Spleen (tissue), 11 donors: Measurements from ENCODE around the gene QRFP. TPM values are rescaled to one million over a fixed set of nuclear protein-coding genes. Genes with fewer than 3 reads are reported as not detected.

ENCODE experiments used
- DNase-seq: peaks from one replicate; pipeline ENCODE4 v3.0.0-alpha.2; 2020
- H3K27ac ChIP-seq, 8 donors: fragments of 200-600 bp; sonication (generic) in 7 of 8; 1 replicate in 4 of 8; 2 replicates in 4 of 8; pipeline versions ENCODE4 v1.5.0 to v1.8.0; 2016 to 2021; ENCODE audit warnings: inconsistent platforms in 4 of 8, mild to moderate bottlenecking in 4 of 8, moderate library complexity in 1 of 8
- H3K27me3 ChIP-seq, 7 donors: fragments of 200-600 bp; sonication (generic) in 6 of 7; replicated peaks in 1 of 7; 1 replicate in 4 of 7; 2 replicates in 3 of 7; pipeline versions ENCODE4 v1.5.0 to v1.8.0; 2016 to 2021; ENCODE audit warnings: inconsistent platforms in 3 of 7, mild to moderate bottlenecking in 1 of 7
- H3K36me3 ChIP-seq, 6 donors: fragments of 200-600 bp; sonication (generic) in 5 of 6; 1 replicate in 4 of 6; 2 replicates in 2 of 6; pipeline versions ENCODE4 v1.5.0 to v1.8.0; 2016 to 2021; ENCODE audit warnings: inconsistent platforms in 2 of 6
- H3K4me1 ChIP-seq, 6 donors: fragments of 200-600 bp; sonication (generic) in 5 of 6; 1 replicate in 3 of 6; 2 replicates in 3 of 6; pipeline versions ENCODE4 v1.5.0 to v1.8.0; 2016 to 2021; ENCODE audit warnings: inconsistent platforms in 3 of 6
- H3K4me3 ChIP-seq, 8 donors: fragments of 200-600 bp; sonication (generic) in 7 of 8; 1 replicate in 4 of 8; 2 replicates in 4 of 8; pipeline versions ENCODE4 v1.5.0 to v1.8.0; 2016 to 2021; ENCODE audit warnings: inconsistent platforms in 4 of 8, mild to moderate bottlenecking in 4 of 8, moderate library complexity in 2 of 8
- H3K9me3 ChIP-seq, 8 donors: fragments of 200-600 bp; sonication (generic) in 7 of 8; 1 replicate in 4 of 8; 2 replicates in 4 of 8; pipeline versions ENCODE4 v1.5.0 to v1.8.0; 2016 to 2021; ENCODE audit warnings: inconsistent platforms in 4 of 8
- CTCF ChIP-seq, 11 experiments: fragments of 200-600 bp in 7 of 11; fragments of 450-650 bp in 4 of 11; sonication (generic) in 4 of 11; IDR thresholded peaks in 8 of 11; conservative IDR thresholded peaks in 3 of 11; 1 replicate in 7 of 11; 2 replicates in 4 of 11; pipeline versions ENCODE4 v1.4.0 to v1.8.0; 2016 to 2021; ENCODE audit warnings: antibody characterized with exemption in 11 of 11, inconsistent platforms in 4 of 11, mild to moderate bottlenecking in 1 of 11
- POLR2A ChIP-seq, 3 donors: fragments of 450-650 bp; IDR thresholded peaks; one replicate each; pipeline ENCODE4 v1.5.1; 2017; ENCODE audit warnings: antibody characterized with exemption in 3 of 3, mild to moderate bottlenecking in 1 of 3
- POLR2AphosphoS5 ChIP-seq, 3 donors: sonication (generic); formaldehyde crosslinking; IDR thresholded peaks; one replicate each; pipeline ENCODE4 v1.5.1; 2017; ENCODE audit warnings: antibody characterized with exemption in 3 of 3
- WGBS, 5 donors: extraction: QIAGEN DNeasy Blood & Tissue Kit in 3 of 5; methylation state at CpG; one replicate each; pipeline versions ENCODE4 v1.1.5 to v1.1.7; 2013 to 2018; 5-methylcytosine and 5-hydroxymethylcytosine counted together
- intact Hi-C: fragments of 100-400 bp; cut with DNase I; formaldehyde crosslinking; loops from one replicate; pipeline ENCODE4 v1.15.0; 2023; ENCODE audit warnings: low total_unique reads
- polyA plus RNA-seq, 3 donors: library from polyadenylated mRNA; stranded (reverse); fragments of 200-250 nt; gene quantifications; one replicate each; pipeline ENCODE4 v1.2.1, GENCODE V29; 2013
- total RNA-seq, 7 donors: library from RNA; depleted of rRNA in 3 of 7; stranded (reverse); fragments of >200 nt in 3 of 7; fragmentation: NEBNext Ultra II Directional in 4 of 7; extraction: Animal tissue kit (Norgen Biotek cat#: 25700) in 4 of 7; gene quantifications; one replicate each; pipeline versions ENCODE4 v1.1.0 to v1.2.1, GENCODE V29; 2016 to 2021
- donor health status: healthy with polysubstance abuse.
- donor health status: DM: no; HTN: no; CAD: no; lungs with moderate emphysema.
- donor health status: DM: no; HTN: no; CAD: no.
- donor health status: Bipolar disorder and iron deficiency.
- donor health status: healthy.
- donor health status: DM: no; HTN: no; CAD: no.
- donor health status: DM: yes; HTN: yes; CAD: no.

QRFP gene
- total and polyA plus RNA-seq, 10 donors: 0.13 to 0.16 TPM; not detected in 8

- no peak overlapping the region for H3K4me3 ChIP-seq
- TF ChIP-seq CTCF (IDR thresholded peaks at IDR 0.05 in 8 of 11, conservative IDR thresholded peaks at IDR 0.05 in 3 of 11): no peak
- TF ChIP-seq POLR2A (IDR thresholded peaks at IDR 0.05): no peak
- no peak for TF ChIP-seq POLR2AphosphoS5 (IDR thresholded peaks at IDR 0.05)
- intact Hi-C loops: no loop called here
- H3K27me3 ChIP-seq: peaks cover 0 to 73% (median 31%) of the 10 kb centered on the region in 7 donors
- 53 to 69% (median 61%) methylated on average over 7 to 14 of the region's 14 CpGs for WGBS, 5 donors
- no peak overlapping the region for H3K27ac ChIP-seq
- H3K36me3 ChIP-seq: no peaks in the 10 kb centered on the region
- DNase-seq: no peak
- H3K9me3 ChIP-seq: no peaks in the 10 kb centered on the region
- H3K4me1 ChIP-seq: peaks cover 0 to 9% (median 0%) of the 10 kb centered on the region in 6 donors
These were observed 31.6 kb upstream of the QRFP start for GRCh38 chr9:130927995-130928900.

- H3K27me3 ChIP-seq: peaks cover 0 to 73% (median 22%) of the 10 kb centered on the region in 7 donors
- H3K9me3 ChIP-seq: no peaks in the 10 kb centered on the region
- TF ChIP-seq POLR2A (IDR thresholded peaks at IDR 0.05) (no peak), POLR2AphosphoS5 (IDR thresholded peaks at IDR 0.05) (no peak), CTCF (IDR thresholded peaks at IDR 0.05 in 8 of 11, conservative IDR thresholded peaks at IDR 0.05 in 3 of 11) (no peak)
- 81 to 87% (median 84%) methylated on average over 6 to 10 of the region's 10 CpGs for WGBS, 5 donors
- no peak for DNase-seq
- H3K4me1 ChIP-seq: peaks cover 0 to 9% (median 0%) of the 10 kb centered on the region in 6 donors
- no peaks in the 10 kb centered on the region for H3K36me3 ChIP-seq
- H3K4me3 ChIP-seq: no peak overlapping the region
- no peak overlapping the region for H3K27ac ChIP-seq
- intact Hi-C loops: no loop called here
These were observed 30.7 kb upstream of the QRFP start for GRCh38 chr9:130927338-130927737.

GRCh38 chr9:130925050-130925678 is 28.6 kb upstream of the QRFP start:
- intact Hi-C loops: no loop called here
- no peak overlapping the region for H3K27ac ChIP-seq
- no peak for DNase-seq
- 75 to 83% (median 77%) methylated on average over 19 of the region's 19 CpGs for WGBS, 5 donors
- TF ChIP-seq POLR2AphosphoS5 (IDR thresholded peaks at IDR 0.05): no peak
- no peak for TF ChIP-seq POLR2A (IDR thresholded peaks at IDR 0.05)
- no peak for TF ChIP-seq CTCF (IDR thresholded peaks at IDR 0.05 in 8 of 11, conservative IDR thresholded peaks at IDR 0.05 in 3 of 11)
- H3K27me3 ChIP-seq: peaks cover 0 to 75% (median 25%) of the 10 kb centered on the region in 7 donors
- no peaks in the 10 kb centered on the region for H3K36me3 ChIP-seq
- H3K9me3 ChIP-seq: no peaks in the 10 kb centered on the region
- no peak overlapping the region for H3K4me3 ChIP-seq
- no peaks in the 10 kb centered on the region for H3K4me1 ChIP-seq

GRCh38 chr9:130924448-130924788 is 27.8 kb upstream of the QRFP start:
- WGBS, 5 donors: 79 to 92% (median 81%) methylated on average over 2 to 10 of the region's 10 CpGs
- H3K4me3 ChIP-seq: no peak overlapping the region
- H3K27ac ChIP-seq: no peak overlapping the region
- no peaks in the 10 kb centered on the region for H3K9me3 ChIP-seq
- H3K36me3 ChIP-seq: no peaks in the 10 kb centered on the region
- TF ChIP-seq POLR2AphosphoS5 (IDR thresholded peaks at IDR 0.05) (no peak), CTCF (IDR thresholded peaks at IDR 0.05 in 8 of 11, conservative IDR thresholded peaks at IDR 0.05 in 3 of 11) (no peak), POLR2A (IDR thresholded peaks at IDR 0.05) (no peak)
- H3K27me3 ChIP-seq: peaks cover 0 to 76% (median 29%) of the 10 kb centered on the region in 7 donors
- no peaks in the 10 kb centered on the region for H3K4me1 ChIP-seq
- intact Hi-C loops: no loop called here
- no peak for DNase-seq
